Measurements from ENCODE around the gene TMEM158.

GRCh38 chr3:45198264-45199260 is 27.5 kb downstream of the TMEM158 start:
- TF ChIP-seq, protein P1, sequence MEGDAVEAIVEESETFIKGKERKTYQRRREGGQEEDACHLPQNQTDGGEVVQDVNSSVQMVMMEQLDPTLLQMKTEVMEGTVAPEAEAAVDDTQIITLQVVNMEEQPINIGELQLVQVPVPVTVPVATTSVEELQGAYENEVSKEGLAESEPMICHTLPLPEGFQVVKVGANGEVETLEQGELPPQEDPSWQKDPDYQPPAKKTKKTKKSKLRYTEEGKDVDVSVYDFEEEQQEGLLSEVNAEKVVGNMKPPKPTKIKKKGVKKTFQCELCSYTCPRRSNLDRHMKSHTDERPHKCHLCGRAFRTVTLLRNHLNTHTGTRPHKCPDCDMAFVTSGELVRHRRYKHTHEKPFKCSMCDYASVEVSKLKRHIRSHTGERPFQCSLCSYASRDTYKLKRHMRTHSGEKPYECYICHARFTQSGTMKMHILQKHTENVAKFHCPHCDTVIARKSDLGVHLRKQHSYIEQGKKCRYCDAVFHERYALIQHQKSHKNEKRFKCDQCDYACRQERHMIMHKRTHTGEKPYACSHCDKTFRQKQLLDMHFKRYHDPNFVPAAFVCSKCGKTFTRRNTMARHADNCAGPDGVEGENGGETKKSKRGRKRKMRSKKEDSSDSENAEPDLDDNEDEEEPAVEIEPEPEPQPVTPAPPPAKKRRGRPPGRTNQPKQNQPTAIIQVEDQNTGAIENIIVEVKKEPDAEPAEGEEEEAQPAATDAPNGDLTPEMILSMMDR (IDR thresholded peaks at IDR 0.05), result no peak
- TF ChIP-seq POLR2A (IDR thresholded peaks at IDR 0.05) (no peak), POLR2AphosphoS5 (IDR thresholded peaks at IDR 0.05) (no peak)
